T-helper 17 cell (primary cell): ENCODE results near the gene NOL7. TPM values are rescaled to one million over a fixed set of nuclear protein-coding genes. Genes with fewer than 3 reads are reported as not detected.

Experiments
- ATAC-seq: fragments of 150-1000 bp; cut with Tn5 transposase; 2 replicates; pipeline ENCODE4 v1.10.0; 2021; ENCODE audit warnings: mild to moderate bottlenecking, moderate library complexity
- DNase-seq, 3 donors: peaks; one replicate each; pipeline versions ENCODE4 v3.0.0 to v3.0.0-alpha.2; 2020 to 2021
- H3K9me3 ChIP-seq: one replicate; pipeline ENCODE4 v1.7.0; 2013; ENCODE audit warnings: low read length, mild to moderate bottlenecking; ENCODE audit not compliant: control insufficient read depth, poor library complexity, severe bottlenecking
- H3K27ac Mint-ChIP-seq: one replicate; pipeline ENCODE4 v1.8.0; 2022; ENCODE audit warnings: mild to moderate bottlenecking, moderate library complexity, mixed read lengths
- H3K27me3 Mint-ChIP-seq: one replicate; pipeline ENCODE4 v1.8.0; 2022; ENCODE audit warnings: mixed read lengths
- H3K36me3 Mint-ChIP-seq: one replicate; pipeline ENCODE4 v1.8.0; 2022; ENCODE audit warnings: low read depth, mixed read lengths
- H3K4me1 Mint-ChIP-seq: one replicate; pipeline ENCODE4 v1.8.0; 2022; ENCODE audit warnings: mild to moderate bottlenecking, mixed read lengths
- H3K4me3 Mint-ChIP-seq: one replicate; pipeline ENCODE4 v1.8.0; 2022; ENCODE audit warnings: mild to moderate bottlenecking, moderate library complexity, mixed read lengths
- total RNA-seq, 4 donors: library from RNA in 2 of 4; stranded (reverse) in 2 of 4; gene quantifications; one replicate each; pipeline ENCODE4 v1.2.3 and lab custom pipeline; 2022 to 2026

The NOL7 gene
- total RNA-seq: 10 to 100 TPM; 44.3 to 47.0 TPM
- 56.2 to 86.7 reads per million in 2 donors for total RNA-seq (lab: John Stamatoyannopoulos, UW)

DNA sequence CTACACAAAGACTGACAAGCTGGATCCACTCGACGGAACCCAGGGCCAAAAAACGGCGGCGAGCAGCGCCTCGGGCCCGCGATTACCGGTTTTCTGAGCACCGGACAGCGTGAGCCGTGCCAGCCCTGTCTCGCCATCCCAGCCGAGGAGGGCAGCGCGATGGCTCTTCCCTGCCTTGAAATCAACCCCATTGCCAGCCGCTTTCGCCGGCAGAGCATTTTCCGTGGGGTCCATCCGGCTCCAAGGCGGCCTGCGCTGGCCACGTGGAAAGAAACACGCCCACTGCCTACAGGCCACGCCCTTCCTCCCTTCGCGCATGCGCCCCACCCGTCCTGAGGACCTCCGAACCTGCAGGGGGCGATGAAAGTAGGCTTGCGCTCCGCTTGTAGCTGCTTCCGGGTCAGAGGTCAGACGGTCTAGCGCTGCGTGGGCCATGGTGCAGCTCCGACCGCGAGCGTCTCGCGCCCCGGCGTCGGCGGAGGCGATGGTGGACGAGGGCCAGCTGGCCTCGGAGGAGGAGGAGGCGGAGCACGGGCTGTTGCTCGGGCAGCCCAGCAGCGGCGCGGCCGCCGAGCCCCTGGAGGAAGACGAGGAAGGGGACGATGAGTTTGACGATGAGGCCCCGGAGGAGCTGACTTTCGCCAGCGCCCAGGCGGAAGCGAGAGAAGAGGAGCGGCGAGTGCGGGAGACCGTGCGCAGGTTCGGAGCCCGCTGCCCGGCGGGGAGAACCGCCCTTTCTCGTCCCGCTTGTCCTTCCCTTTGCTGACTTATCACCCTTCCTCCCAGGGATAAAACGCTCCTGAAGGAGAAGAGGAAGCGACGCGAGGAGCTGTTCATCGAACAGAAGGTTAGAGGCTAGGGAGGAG lies at the start of gene NOL7:
Gene NOL7 (plus strand): TSS at position 410 of the 866 bp plus-strand sequence. CDS start 24 bp downstream, at position 434.
- peak within 1 kb of the TSS; percentile 97 for H3K4me3 Mint-ChIP-seq
- peaks cover 10% of the 10 kb centered on the region for H3K36me3 Mint-ChIP-seq
- peak within 1 kb of the TSS; percentile 95 for H3K27ac Mint-ChIP-seq
- peaks cover 35% of the 10 kb centered on the region for H3K4me1 Mint-ChIP-seq
- DNase-seq: peak; percentile 97 to 99 (median 98)
- peak; percentile 94 for ATAC-seq
- no peaks in the 10 kb centered on the region for H3K9me3 ChIP-seq
- no peaks in the 10 kb centered on the region for H3K27me3 Mint-ChIP-seq

DNA sequence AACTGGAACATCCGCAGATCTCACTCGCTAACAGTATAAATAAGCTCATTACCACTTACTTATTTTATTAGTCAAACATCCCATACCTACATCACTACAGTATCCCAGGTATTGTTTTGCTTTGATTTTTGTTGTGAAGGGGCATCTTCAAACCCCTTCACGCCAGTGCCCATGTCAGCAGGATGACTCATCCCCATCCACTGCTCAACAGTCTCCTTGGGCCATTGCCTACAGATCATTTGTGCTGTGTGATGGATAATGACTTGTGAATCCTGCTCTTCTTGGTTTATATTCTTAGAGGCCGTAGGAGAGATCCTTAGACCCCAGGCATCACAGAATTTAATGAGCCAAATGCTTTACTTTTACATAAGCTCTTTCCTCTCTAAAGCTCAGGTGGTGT lies 49.2 kb upstream of the NOL7 start:
- Mint-ChIP-seq H3K4me1 (no peaks in the 10 kb centered on the region), H3K27me3 (peaks cover 37% of the 10 kb centered on the region), H3K36me3 (no peaks in the 10 kb centered on the region), H3K27ac (no peak overlapping the region), H3K4me3 (no peak overlapping the region)
- no peaks in the 10 kb centered on the region for H3K9me3 ChIP-seq
- ATAC-seq: no peak
- no peak for DNase-seq

DNA sequence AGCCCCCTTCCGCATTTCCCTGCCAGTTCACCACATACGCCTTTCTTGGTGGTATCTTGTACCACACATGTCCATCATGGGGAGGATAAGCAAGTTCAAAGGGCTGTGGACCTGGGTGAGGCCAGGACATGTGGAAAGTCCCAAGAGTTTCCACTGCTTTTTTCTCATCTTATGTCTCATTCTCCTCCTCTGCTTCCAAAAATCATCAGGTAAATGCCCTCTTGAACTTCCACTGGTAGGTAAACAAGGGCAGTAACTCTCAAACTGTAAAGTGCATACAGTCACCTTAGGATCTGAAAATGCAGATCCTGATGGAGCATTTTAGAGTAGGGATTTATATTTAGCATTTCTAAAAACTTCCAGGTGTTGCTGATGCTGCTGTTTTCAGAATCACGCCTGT lies 48.6 kb upstream of the NOL7 start:
- ATAC-seq: no peak
- Mint-ChIP-seq H3K27ac (no peak overlapping the region), H3K4me3 (no peak overlapping the region), H3K4me1 (no peaks in the 10 kb centered on the region), H3K36me3 (no peaks in the 10 kb centered on the region), H3K27me3 (peaks cover 37% of the 10 kb centered on the region)
- no peak for DNase-seq
- no peaks in the 10 kb centered on the region for H3K9me3 ChIP-seq

DNA sequence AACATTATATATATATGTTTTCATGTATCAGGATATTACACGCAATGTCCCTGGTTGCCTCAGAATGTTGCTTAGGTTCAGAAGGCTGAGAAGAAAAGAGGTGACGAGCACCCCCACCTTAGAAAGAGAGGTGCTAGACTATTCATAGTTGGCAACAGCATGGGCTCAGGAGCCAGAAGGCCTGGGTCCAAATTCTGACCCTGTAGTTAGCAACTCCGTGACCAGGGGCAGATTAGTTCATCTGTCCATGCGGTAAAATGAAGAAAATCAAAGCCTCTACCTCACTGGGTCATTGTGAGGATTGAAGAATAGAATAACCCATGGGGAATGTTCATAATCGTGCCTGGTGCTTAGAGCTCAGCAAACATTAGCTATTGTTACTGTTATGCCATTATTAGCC lies 46.2 kb upstream of the NOL7 start:
- H3K9me3 ChIP-seq: no peaks in the 10 kb centered on the region
- Mint-ChIP-seq H3K27me3 (peaks cover 21% of the 10 kb centered on the region), H3K27ac (peak overlapping the region; percentile 24), H3K4me3 (no peak overlapping the region), H3K4me1 (no peaks in the 10 kb centered on the region), H3K36me3 (no peaks in the 10 kb centered on the region)
- DNase-seq (no peak), ATAC-seq (no peak)

DNA sequence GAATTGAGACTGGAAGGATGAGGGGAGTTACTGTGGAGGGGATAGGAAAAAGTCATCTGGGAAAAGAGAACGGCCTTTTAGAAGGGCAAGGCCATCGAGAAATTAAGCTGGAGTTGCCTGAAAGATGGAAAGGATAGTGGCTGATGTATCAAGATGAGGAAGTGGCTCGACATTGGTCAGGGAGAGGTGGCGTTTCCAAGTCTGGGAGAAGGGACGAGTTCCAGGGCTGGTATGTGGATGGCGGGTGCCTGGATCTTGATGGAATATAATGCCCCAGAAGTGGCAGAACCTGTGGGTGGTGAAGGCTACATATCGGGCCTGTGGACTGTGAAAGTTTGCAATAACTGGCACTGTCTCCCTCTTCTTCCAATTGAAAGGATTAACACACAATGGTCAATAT lies 42.9 kb upstream of the NOL7 start:
- peaks cover 3% of the 10 kb centered on the region for H3K27me3 Mint-ChIP-seq
- no peak overlapping the region for H3K27ac Mint-ChIP-seq
- ATAC-seq (no peak), DNase-seq (no peak)
- H3K9me3 ChIP-seq: no peaks in the 10 kb centered on the region
- H3K4me3 Mint-ChIP-seq: peak overlapping the region; percentile 33
- peaks cover 12% of the 10 kb centered on the region for H3K4me1 Mint-ChIP-seq
- H3K36me3 Mint-ChIP-seq: no peaks in the 10 kb centered on the region

DNA sequence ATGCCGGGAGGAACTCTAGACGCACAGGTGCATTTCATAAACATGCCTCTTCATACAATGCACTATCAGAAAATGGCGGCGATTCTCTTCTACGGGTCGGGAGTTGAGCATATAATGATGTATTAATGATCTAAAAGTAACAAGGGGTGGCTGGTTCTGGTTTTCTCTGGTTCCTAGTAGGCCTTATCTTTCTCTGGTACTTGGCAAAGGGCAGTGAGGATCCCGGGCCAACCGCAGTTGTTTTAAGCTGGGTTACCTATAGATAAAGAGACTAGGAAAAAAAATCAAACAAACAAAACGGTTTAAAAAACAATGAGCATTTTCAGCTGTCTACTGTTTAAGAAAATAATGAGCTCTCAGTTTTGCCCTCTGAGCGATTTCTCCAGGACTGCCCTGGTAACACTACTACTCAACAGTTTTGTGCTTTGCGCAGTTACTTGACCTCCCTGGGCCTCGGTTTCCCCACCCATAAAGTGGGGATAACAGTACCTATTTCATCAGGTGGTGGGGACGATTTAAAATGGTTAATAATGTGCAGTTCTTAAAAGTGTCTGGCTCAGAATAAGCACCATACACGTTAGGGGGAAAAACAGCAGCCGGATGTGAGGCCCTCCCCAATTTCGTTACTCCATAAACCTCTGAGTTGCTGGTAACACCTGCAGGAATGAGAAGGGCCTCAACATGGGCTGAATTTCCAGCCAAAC lies 42.0 kb upstream of the NOL7 start:
- H3K36me3 Mint-ChIP-seq: no peaks in the 10 kb centered on the region
- H3K9me3 ChIP-seq: no peaks in the 10 kb centered on the region
- H3K4me1 Mint-ChIP-seq: peaks cover 12% of the 10 kb centered on the region
- no peaks in the 10 kb centered on the region for H3K27me3 Mint-ChIP-seq
- H3K27ac Mint-ChIP-seq: peak overlapping the region; percentile 95
- no peak for ATAC-seq
- no peak for DNase-seq
- peak overlapping the region; percentile 77 for H3K4me3 Mint-ChIP-seq

DNA sequence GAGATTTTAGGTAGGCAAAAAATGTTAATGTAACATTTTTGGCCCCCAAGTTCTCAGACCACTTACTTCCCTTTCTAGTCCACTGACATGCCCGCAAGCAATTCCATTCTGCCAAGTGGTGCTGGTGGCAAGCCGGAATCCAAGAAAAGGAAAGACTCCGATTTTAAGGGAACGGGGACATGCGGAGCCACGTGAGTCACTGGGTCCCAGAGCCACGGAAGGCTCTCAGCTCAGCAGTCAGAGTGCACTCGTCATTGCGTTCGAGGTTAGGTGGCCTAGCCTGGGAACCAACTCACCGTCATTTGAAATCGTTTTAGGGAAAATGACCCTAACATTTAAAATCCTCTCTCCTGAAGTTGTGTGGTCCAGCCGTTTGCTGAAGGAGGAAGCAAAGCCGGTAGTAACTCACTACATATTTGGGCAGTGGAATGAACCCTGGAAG lies 41.4 kb upstream of the NOL7 start:
- Mint-ChIP-seq H3K27ac (peak overlapping the region; percentile 95), H3K4me3 (peak overlapping the region; percentile 77), H3K36me3 (no peaks in the 10 kb centered on the region), H3K27me3 (no peaks in the 10 kb centered on the region), H3K4me1 (peaks cover 12% of the 10 kb centered on the region)
- H3K9me3 ChIP-seq: no peaks in the 10 kb centered on the region
- DNase-seq (no peak), ATAC-seq (no peak)

DNA sequence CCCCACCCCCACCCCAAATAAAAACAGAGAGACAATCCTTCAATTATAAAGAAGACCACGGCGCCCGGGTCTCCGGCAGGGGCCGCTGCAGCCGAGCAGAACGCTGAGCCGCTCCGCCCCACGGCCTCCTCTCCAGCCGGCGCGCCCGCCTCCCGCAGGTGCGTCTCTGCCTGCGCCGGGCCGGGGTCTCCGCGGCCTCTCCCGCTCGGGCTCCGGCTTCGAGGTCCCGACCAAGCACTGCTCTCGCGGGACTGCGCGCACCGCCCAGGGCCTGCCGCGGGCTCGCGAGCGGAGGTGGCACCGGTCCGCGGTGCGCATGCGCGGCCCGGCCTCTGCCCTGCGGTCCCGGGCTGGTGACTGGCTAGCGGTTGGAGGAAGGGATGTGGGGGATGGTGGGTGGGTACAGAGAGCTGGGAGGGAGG lies 41.0 kb upstream of the NOL7 start:
- DNase-seq: peak; percentile 84 to 92 (median 92)
- H3K9me3 ChIP-seq: no peaks in the 10 kb centered on the region
- H3K27ac Mint-ChIP-seq: peak overlapping the region; percentile 95
- H3K36me3 Mint-ChIP-seq: no peaks in the 10 kb centered on the region
- peak overlapping the region; percentile 97 for H3K4me3 Mint-ChIP-seq
- ATAC-seq: peak; percentile 83
- H3K4me1 Mint-ChIP-seq: peaks cover 12% of the 10 kb centered on the region
- no peaks in the 10 kb centered on the region for H3K27me3 Mint-ChIP-seq

DNA sequence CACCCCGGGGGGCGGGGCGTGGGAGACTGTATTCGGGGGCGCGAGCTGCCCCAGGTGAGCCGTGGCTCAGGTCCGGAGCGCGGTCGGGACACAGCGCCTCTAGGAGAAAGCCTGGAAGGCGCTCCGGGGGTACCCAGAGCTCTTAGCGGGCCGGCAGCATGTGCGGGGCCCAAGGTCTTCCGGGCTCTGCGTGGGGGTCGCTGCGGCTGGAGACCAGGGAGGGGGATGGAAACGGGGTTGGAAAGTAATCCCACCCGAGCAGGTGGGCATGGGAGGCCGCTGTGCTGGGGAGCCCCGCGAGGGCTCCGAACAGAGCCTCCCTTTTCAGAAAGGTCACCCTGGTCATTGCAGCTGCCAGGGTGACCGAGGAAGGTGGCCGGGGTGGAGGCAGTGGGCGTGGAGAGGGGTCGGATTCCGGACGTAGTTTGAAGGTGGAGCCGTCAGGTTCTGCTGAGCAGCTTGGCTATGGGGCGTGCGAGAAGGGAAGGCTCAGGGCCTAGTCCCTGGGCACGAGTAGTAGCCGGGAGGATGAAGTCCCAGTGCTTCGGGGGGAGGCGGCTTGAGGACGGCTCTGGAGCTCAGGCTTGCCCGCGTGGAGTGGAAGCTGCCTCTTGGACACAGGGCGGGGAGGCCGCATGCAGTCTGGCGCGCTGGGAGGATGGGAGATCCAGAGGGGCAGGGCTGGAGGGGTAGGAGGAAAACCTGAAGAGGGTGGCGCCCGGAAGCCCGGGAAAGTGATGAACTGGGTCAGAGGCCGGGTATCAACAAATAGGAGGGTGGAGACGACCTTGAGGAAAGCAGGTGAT lies 40.4 kb upstream of the NOL7 start, which contains the start of gene SIRT5:
Gene SIRT5 (plus strand): TSS at position 31 of the 806 bp plus-strand sequence. CDS start 9,510 bp downstream, outside the sequence.
- H3K27ac Mint-ChIP-seq: peak within 1 kb of the TSS; percentile 95
- peaks cover 12% of the 10 kb centered on the region for H3K4me1 Mint-ChIP-seq
- DNase-seq (peak; percentile 56 to 64 (median 58)), ATAC-seq (peak; percentile 73)
- no peaks in the 10 kb centered on the region for H3K9me3 ChIP-seq
- H3K27me3 Mint-ChIP-seq: no peaks in the 10 kb centered on the region
- H3K4me3 Mint-ChIP-seq: peak within 1 kb of the TSS; percentile 97
- H3K36me3 Mint-ChIP-seq: no peaks in the 10 kb centered on the region

DNA sequence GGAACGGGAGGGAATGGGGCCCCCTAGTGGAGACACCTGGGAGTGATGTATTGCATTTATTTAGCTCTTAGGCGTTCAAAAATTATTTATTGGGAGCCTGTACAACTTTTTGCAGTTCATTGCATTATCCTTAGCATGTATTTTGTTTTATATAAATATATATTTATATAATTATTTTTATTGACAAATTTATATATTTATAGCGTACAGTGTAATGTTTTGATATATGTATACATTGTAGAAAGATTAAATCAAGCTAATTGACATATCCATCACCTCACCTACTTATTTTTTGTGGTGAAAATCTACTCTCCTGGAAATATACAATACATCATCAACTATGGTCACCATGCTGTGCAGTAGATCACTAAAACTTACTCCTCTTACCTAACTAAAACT lies 39.8 kb upstream of the NOL7 start:
- DNase-seq: no peak
- peaks cover 13% of the 10 kb centered on the region for H3K4me1 Mint-ChIP-seq
- H3K4me3 Mint-ChIP-seq: peak overlapping the region; percentile 97
- no peaks in the 10 kb centered on the region for H3K27me3 Mint-ChIP-seq
- H3K27ac Mint-ChIP-seq: peak overlapping the region; percentile 95
- peaks cover under 1% of the 10 kb centered on the region for H3K36me3 Mint-ChIP-seq
- ATAC-seq: no peak
- H3K9me3 ChIP-seq: no peaks in the 10 kb centered on the region

DNA sequence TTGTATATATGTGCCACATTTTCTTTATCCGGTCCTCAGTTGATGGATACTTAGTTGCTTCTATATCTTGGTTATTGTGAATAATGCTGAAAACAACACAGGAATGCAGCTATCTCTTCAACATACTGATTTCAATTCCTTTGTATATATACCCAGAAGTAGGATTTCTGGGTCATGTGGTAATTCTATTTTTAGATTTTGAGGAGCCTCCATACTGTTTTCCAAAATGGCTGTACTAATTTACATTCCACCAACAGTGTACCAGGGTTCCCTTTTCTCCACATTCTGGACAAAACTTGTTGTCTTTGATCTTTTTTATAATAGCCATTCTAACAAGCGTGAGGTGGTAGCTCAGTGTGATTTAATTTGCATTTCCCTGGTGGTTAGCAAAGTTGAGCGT lies 39.1 kb upstream of the NOL7 start:
- no peaks in the 10 kb centered on the region for H3K9me3 ChIP-seq
- DNase-seq (no peak), ATAC-seq (no peak)
- Mint-ChIP-seq H3K4me3 (peak overlapping the region; percentile 67), H3K27me3 (no peaks in the 10 kb centered on the region), H3K27ac (peak overlapping the region; percentile 95), H3K4me1 (peaks cover 15% of the 10 kb centered on the region), H3K36me3 (peaks cover 3% of the 10 kb centered on the region)

DNA sequence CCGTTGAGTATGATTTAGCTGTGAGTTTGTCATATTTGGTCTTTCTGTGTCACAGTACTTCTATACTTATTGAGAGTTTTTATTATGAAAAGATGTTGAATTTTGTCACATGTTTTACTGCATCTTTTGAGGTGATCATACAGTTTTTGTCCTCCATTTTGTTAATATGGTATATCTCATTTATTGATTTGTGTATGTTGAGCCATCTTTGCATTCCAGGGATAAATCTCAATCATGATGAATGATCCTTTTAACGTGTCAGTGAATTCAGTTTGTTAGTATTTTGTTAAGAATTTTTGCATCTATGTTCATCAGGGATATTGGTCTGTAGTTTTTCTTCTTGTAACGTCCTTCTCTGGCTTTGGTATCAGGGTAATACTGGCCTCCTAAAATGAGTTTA lies 37.2 kb upstream of the NOL7 start:
- ATAC-seq: no peak
- H3K27ac Mint-ChIP-seq: no peak overlapping the region
- H3K9me3 ChIP-seq: no peaks in the 10 kb centered on the region
- no peak overlapping the region for H3K4me3 Mint-ChIP-seq
- no peak for DNase-seq
- H3K4me1 Mint-ChIP-seq: peaks cover 17% of the 10 kb centered on the region
- H3K36me3 Mint-ChIP-seq: peaks cover 3% of the 10 kb centered on the region
- H3K27me3 Mint-ChIP-seq: no peaks in the 10 kb centered on the region

DNA sequence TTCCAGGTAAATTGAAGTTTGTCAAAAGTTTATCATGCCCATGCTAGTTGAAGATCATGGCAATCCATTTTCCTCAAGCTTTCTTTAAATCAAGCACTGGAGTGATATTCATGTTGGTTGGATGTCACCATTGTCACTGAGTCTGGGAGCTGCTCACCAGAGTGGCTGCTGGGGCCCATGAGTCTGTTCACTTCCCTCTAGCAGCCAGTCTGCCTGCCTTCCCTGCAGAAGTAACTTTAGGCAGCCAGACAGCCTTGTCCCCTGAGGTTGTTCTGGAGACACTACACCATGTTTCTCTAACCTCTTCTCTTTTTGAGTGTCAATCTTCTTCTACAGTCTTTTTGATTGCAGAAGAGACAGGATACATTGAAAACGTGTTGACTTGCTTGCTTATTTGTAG lies 35.2 kb upstream of the NOL7 start:
- Mint-ChIP-seq H3K36me3 (peaks cover 3% of the 10 kb centered on the region), H3K27ac (no peak overlapping the region), H3K4me1 (peaks cover 16% of the 10 kb centered on the region), H3K27me3 (no peaks in the 10 kb centered on the region), H3K4me3 (no peak overlapping the region)
- DNase-seq (no peak), ATAC-seq (no peak)
- no peaks in the 10 kb centered on the region for H3K9me3 ChIP-seq
